Measurements from ENCODE around the gene BCAR3.
A peak's percentile ranks its signal among the peaks of the same experiment; 100 is the strongest.

Gene BCAR3

DNA sequence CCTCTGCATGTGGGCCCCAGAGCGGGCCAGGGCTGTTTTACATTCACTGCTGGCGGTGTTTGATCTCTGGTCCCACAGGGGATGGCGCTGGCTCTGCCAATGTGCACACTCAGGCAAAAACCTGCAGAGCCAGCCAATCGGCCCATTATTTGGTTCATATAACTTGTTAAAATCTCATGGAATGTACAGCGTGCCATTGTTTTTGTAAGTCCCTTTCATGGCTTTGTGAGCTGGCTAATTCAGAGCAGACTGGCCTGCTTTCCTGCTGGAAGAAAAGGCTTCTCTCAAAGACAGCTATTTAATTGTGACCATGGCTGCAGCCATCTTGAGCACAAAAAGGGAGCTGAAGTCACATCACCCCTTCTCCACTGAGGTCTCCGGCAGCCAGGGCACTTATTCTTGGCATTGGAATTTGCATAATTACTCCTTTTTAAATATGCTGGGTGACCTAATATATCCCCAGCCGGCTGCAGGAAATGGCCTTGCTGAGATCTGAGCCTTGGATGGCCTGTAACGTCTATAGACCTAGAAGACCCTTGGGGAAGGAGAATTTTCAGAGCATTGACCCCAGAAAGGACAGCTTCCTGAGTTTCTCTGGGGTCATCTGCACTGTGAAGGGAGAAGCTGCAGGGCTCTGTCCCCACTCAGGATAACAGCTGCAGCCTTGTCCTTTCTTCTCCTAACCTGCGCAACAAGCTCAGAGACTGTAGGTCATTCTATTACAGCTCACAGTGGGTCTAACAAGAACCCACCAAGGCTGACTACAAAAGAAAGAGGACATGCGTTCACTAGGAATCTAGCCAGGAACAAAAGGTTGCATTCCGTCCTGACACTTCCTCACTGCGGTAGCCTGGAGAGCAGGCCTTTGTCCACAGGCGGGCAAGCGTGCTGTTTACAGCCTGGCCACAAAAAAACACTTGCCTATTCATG, 45.8 kb downstream of the BCAR3 start:
- DNase-seq = no peak

GRCh38 chr1:93633313-93633712, 48.3 kb downstream of the BCAR3 start:
- no peak for DNase-seq

- DNase-seq = no peak
Measured at GRCh38 chr1:93631626-93632365, 49.8 kb downstream of the BCAR3 start.

- DNase-seq = no peak
Measured at GRCh38 chr1:93630168-93630567, 51.5 kb downstream of the BCAR3 start.

- no peak for DNase-seq
Measured at GRCh38 chr1:93629101-93630059, 52.3 kb downstream of the BCAR3 start.

DNA sequence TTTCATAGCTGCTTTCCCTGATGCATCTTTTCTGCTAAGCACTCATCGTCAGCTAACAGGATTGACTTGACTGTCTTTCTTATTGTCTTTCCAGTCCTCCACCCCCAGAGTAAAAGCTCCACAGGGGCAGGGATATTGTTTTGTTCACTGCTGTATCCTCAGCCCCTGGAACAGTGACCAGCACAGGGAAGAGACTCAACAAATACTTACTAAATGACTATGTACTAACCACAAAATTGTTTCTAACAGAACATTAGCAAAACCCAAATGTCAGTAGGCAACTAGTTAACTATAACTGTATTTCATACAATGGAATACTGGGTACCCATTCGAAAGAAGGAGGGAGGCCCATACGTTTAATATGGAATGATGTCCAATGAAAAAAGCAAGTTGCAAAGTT, 53.0 kb downstream of the BCAR3 start:
- no peak for DNase-seq

GRCh38 chr1:93625582-93626327, 55.9 kb downstream of the BCAR3 start:
- DNase-seq = no peak

- no peak for DNase-seq
Measured at GRCh38 chr1:93623875-93624274, 57.8 kb downstream of the BCAR3 start.

- no peak for DNase-seq
Measured at GRCh38 chr1:93623436-93623835, 58.2 kb downstream of the BCAR3 start.

DNA sequence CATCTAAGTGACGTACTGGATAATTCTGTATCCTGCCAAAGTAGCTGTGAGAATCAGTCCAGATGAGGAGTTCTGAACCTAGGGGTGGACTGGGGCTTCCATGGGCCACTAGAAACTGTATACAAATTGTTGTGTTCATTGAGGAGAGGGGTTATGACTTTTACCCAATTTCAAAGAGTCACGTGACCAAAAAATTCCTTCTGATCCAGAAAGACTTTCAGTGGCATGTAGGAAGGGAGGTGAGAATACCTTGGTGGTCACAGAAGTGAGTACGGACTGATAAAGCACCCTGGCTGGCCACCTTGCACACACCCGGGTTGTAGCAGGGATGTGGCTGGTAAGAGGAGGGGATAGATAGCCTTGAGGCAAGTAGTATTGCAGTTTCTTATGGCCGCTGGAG, 60.4 kb downstream of the BCAR3 start:
- no peak for DNase-seq

GRCh38 chr1:93620841-93621210, 60.8 kb downstream of the BCAR3 start:
- DNase-seq = no peak

GRCh38 chr1:93620172-93620840, 61.3 kb downstream of the BCAR3 start:
- DNase-seq = no peak

DNA sequence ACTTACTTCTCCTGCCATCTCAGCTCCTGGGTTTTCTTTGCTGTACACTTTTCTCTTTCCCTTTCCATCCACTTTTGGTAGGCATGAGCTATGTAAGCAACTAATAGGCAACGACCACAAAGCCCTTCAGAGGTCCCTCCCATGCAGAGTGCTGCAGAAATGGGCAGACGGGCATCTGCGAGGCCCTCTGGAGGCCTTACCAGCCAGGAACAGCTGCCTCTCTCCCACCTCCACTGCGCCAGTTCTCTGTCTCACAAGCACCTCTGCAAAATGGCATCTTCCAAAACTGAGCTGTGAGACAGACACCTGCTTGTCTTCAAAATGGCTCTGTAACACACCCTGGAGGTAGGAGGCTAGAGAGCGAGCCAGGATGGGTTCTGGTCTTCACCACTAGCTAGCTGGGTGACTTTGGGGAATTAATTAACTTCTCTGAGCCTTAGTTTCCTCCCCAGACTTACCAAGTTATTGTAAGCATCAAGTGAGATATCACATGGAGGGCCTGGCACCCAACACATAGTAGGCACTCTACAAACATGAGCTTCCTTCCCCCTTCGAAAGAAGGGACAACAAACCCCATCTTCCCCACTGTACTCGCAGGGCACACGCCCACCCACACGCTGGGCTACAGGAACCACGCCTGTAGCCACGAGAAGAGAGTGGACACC, 62.0 kb downstream of the BCAR3 start:
- no peak for DNase-seq

- no peak for DNase-seq
Measured at GRCh38 chr1:93617670-93618499, 63.8 kb downstream of the BCAR3 start.

DNA sequence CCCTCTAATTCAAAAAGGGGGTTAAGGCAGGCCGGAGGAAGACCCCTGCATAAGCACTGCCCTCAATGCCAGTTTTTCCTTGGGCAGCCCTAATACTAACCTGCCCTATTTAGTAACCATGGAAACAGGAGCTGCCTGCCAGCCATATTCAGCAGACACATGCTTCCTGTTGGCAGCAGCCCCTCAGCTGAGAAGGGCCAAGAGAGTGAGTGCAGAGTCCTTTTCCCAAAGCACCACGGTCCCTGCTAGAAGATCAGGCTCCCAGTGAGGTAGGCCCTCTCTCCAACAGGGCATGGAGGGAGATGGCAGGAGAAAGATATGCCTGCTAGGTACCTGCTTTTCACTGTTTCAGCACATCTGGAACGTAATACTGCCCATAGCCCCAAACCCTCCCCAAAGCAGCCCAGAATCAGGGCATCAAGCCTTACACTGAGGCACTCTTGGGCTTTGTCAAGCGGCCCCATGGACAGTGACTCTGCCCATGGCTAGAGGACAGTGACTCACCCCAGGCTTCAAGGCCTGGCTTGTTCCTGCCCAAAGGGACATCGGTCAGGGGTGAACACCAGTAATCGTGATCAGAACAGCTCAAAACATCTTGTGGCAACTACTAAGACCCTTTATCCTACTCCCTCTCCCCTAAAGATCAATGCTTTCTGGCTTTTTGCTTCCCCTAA, 64.5 kb downstream of the BCAR3 start:
- no peak for DNase-seq

DNA sequence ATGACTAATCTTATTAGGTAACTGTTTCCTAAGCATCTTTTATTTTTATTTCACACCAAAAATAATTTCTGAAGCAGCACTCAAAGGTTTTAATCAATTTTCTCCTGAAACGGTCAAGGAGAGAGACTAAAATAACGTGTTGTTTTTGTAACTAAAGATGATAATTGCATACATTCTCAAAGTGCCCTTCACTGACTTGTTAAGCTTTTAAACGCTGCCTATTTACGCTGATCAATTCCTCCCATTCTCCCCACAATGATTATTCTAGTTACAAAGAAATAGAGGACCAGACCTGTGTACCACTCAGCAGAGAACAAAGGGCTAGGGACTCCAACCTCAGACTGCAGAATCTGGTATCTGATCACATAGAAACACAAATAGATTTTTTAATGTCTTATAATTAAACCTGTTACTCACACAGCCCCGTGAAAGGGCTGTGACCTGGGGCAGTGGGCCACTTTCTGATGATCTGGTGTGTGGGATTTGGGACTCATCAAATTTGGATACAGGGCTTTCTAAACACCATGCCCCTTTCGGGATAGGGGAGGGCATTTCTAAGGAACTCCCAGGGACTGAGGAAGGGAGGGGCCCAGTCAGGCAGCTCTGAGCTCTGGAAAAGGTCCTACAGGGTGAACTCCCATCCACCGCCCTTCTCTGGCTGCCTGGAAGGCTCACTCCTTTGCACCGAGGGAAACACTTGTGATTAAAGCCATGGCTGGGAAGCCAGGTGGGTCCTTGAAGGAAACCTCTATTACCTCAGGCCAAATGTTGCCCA, 65.2 kb downstream of the BCAR3 start:
- DNase-seq = no peak

DNA sequence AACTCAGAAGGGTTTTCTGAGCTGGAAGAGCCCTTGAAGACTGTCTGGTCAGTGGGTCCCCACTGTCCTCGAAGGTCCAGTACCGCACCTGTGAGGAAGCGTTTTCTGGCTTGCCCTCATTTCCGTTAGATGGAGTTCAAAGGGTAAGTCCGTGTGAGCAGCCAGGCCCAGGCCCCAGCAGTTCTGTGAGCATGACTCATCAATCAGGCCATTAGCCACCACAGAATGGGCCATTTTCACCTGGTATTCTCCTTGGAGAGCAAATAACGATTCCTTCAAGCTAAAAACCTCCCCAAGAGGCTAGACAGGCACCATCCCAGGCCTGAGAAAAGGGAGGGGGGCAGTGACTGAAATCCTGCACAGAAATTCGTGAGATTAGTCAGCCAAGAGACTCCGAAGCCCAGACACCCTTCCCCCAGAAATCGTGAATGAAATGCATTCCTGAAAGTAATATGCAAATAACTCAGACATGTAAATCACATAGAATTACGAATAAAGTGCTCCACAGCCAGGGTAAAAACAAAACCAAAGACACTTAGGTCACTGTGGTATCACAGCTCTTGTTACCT, 66.0 kb downstream of the BCAR3 start:
- DNase-seq = no peak

DNA sequence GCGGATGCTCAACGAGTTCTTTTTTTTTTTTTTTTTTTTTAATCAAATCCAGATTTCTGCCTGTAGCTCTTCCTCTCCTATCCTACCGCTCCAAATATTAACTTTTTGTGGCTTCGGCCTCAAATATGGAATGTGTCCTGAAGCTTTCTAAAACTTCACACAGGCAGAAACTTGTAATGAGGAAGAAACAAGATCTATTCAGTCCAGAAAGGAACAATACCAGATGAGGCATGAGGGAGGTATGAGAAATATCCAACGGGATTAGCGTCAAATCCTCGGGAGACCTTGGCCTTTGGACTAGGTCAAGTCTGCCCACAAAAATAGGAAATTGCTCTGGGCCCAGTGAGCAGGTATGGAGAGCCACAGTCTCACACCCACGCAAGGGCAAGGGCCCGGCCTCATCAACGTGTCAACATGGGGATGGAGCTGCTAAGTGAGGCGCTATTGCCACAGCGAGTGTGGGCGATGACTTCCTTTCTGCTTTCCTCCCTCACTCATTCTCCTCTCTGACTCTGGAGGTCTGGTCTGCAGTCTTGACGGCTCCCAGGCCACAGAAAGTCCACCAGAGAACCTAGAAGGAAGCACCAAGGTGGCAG, 66.6 kb downstream of the BCAR3 start:
- peak; percentile 19 for DNase-seq
